ENCODE data around the gene RAPGEF4.

RAPGEF4 gene

GRCh38 chr2:172861656-172862476 lies 126.2 kb downstream of the RAPGEF4 start:
- DNase-seq (ENCODE audit: low read depth), result no peak

GRCh38 chr2:172863341-172863740 lies 127.7 kb downstream of the RAPGEF4 start:
- DNase-seq (ENCODE audit: low read depth), result no peak

DNA sequence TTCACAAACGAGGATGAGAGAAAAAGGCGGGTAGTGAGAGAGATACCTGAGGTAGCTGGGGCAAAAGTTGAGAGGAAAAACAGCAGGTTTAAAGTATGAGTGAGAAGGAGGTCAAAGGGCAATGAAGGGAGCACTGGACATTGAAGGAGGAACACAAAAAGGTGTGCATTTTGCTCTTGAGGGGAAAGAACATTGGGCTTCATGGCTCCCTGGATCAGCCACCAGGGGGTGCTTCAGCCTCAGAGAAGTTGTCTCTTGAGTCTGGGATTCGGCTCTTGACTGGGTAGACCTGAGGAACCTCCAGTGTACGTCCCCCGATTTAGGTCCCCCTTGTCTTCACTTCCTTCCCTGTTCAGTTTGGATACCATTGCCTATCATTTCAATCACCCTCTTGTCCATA lies 128.5 kb downstream of the RAPGEF4 start:
- peak; percentile 32 for DNase-seq (ENCODE audit: low read depth)

GRCh38 chr2:172865422-172865821 lies 129.8 kb downstream of the RAPGEF4 start:
- no peak for DNase-seq (ENCODE audit: low read depth)

GRCh38 chr2:172869861-172870260 lies 134.2 kb downstream of the RAPGEF4 start:
- no peak for DNase-seq (ENCODE audit: low read depth)

DNA sequence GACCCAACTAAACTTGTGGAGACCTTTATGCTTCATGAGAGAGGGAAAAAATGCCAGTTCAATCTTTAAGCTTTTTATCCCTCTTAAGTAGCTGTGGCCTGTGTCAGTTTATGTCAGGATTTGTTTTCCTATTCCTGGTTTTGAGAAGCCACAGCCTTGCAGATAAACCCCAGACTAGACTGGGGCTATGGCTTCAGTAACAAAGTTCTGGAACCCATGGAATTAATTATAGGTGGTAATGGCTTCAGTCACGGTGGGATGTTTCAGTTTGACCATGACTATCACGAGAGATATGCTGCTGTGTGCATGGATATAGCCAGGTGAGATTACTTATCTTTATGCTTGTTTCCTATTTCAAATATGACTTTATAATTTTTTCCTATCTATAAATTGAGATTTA lies 134.8 kb downstream of the RAPGEF4 start:
- DNase-seq (ENCODE audit: low read depth), result no peak

DNA sequence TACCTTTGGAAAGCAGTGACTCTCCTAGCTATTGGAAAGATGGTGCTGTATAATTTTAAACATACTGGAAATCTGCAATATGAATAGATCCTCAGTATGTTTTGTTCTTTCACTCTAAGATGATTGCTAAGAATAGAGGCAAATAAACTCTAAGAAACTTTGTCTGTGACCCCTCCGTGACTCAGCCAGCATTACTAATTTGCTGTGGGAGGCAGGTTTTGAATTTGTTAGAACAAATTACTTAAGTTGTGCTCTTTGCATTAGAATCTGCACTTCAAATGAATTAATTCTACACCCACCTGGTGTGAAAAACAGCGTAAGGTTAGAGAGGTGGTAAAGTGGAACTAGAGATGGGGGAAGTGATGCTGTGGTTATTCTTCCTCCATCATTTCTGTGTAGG lies 142.2 kb downstream of the RAPGEF4 start:
- no peak for DNase-seq (ENCODE audit: low read depth)

DNA sequence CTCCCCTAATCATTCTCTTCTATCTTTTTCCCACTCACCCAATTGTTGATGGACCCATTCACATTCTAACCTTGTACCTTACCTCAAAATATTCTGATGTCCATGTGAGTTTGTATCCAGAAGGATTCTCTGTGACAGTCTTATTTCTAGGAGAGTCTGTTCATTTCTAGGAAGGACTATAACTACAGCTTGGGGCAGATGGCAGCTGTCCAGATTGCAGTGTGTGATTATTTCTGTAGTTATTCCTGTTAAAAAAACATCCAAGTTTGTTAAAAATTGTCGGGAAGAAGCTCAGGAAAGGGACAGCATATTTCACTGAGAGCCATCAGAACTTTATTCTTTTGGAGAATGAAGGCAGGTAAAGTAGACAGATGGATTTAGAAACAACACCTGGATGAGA lies 142.6 kb downstream of the RAPGEF4 start:
- DNase-seq (ENCODE audit: low read depth), result no peak

DNA sequence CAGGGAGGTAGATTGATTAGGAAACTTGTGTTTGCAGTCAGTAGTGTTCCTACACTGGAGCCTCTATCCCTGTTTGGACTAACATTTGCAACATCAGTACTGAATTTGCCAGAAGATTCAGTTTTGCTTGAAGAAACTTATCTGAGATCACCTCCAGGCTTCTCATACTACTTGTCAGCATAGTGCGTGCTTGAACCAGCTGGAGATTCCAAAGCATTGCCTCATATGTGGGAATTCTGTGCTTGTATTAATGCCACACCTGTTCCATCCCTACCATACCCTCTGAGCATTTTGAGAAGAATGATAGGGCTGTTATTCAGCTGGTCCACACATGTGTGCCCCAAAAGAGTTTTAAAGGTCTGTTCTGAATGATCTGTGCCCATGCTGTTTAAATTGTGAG lies 148.7 kb downstream of the RAPGEF4 start:
- no peak for DNase-seq (ENCODE audit: low read depth)

- DNase-seq (ENCODE audit: low read depth), result no peak
These were observed 150.4 kb downstream of the RAPGEF4 start for GRCh38 chr2:172885996-172886395.

DNA sequence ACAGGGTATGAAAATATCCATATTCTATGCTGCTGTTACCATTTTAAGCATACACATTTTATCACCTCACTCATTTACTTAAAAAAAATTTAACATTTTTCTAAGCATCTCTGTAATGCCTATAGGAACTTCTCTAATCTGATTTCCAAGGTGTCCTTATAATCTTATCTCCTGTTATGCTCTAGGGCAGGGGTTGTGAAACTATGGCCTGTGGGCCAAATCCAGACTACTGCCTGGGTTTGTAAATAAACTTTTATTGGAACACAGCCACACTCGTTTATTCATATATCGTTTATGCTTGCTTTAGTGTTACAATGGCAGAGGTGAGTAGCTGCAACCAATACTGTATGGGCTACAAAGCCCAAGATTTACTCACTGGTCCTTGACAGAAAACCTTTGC lies 151.6 kb downstream of the RAPGEF4 start:
- no peak for DNase-seq (ENCODE audit: low read depth)

DNA sequence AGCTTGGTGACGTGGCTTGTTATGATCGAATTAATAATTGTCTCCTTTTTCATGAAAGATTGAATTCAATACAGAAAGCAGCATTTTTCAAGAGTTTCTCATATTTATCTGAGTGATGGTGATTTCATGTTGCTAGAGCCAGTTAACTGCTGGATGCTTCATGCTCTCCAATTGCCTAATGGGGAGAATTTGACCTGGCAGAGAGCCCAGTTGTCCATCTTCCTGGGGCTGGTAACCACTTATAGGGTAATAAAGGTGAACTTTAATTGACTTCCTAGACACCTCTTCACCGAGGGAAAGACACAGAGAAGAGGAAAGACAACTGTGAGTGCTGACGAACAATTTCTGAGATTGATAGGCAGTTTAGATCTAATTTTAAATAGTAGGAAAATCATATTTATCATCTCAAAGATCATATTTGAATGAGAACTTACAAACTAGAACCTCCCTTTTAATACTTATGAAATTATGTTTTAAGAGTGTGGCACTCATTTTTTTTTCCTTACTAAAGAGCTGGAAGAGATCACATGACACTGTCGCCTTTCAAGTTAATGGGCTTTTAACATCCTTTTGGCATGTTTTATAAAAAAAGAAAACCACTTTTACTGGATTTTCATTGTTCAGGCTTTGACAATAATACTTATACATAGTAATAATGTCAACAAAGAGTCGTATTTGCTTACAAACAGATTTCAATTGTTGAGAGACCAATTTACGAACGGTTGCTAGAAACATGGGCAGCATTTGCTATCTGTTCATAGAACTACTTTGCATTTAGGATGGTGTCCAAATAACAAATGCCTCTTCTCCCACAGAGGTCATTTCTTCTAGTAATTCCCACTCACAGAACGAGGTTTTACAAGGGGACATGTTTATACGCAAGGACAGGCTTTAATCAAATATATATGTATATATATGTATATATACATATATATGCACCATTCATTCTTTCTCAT lies 153.3 kb downstream of the RAPGEF4 start:
- DNase-seq (ENCODE audit: low read depth), result no peak

DNA sequence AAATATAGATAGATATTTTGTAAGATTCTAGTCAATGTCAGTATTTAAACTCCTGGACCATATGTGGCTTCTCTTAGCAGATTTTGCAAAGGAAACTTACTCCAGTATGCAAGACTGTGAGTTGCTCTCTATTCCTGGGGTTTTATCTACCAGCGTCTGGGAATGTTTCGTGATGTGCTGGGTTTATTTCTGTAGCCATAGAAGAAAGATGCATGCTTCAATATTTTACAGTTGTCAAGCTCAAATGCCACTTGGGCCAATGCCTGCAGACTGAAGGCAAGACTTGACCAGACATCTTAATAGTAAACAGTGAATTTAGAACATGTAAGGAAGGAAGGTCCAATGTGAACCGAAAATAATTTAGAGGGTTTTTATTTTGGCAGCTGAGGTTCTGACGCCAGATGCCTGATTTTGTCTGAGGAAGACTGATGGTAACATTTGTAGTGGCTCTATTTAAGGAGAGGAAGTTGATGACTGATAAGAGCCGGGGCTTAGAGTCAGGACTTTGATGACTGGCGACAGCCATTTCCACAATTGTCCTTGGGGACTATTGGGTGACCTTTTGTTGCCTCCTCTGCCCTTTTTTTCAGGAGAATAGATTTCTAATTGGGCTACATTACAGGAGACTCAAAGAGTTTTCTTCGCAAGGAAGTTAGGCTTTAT lies 154.3 kb downstream of the RAPGEF4 start:
- DNase-seq (ENCODE audit: low read depth), result no peak

- no peak for DNase-seq (ENCODE audit: low read depth)
These were observed 157.5 kb downstream of the RAPGEF4 start for GRCh38 chr2:172893111-172893510.

- no peak for DNase-seq (ENCODE audit: low read depth)
These were observed 158.0 kb downstream of the RAPGEF4 start for GRCh38 chr2:172893671-172894070.

DNA sequence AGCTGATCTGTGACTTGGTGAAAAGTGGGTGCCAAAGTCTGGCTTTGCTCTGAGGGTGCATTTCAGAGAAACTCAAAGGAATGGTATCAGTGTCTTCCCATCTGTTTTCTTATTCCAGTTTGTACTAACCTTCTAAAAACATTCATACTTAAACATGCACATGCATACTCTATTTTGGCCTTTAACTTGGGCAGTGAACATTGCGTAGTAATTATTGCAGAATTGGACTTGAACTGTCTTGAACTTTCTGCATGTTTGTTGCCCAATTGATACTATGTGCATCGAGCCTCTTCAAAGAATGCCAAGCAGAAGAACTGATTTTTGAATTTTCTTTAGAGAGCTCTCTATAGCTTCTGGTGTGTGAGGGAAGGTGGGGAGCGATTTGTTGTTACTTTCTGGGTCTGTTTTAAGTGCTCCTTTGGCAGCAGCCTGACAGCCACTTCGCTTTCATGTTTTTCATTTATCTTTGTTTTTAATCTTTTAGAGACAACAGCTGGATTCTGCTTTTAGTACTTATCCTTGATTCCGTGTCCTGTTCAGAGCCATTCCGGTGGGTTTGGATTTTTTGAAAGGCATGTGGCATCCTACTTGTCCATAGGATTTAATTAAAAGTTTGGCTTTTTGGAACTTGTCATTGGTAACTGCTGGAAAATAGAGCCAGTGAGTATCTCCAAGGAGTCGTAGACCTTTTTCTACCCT lies 159.2 kb downstream of the RAPGEF4 start:
- DNase-seq (ENCODE audit: low read depth), result no peak

DNA sequence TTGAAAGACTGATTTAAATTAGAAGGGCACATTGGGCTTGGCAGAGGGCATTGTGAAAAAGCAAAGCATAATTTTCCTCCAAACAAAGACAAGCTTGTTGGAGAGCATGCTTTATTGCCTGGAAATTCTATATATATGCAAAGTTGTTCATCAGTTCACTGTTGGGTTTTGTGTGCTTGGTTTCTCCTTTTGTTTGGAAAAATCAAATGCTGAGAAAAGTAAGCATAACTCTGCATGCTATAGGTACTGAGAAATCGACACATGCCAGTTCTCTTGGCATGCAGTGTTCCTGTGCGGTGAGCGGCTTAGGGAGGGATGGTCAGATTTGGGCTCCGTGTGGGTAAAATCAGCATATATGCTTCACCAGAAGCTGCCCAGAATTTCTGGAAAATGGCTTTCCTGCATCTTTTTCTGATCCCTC lies 161.0 kb downstream of the RAPGEF4 start:
- no peak for DNase-seq (ENCODE audit: low read depth)

DNA sequence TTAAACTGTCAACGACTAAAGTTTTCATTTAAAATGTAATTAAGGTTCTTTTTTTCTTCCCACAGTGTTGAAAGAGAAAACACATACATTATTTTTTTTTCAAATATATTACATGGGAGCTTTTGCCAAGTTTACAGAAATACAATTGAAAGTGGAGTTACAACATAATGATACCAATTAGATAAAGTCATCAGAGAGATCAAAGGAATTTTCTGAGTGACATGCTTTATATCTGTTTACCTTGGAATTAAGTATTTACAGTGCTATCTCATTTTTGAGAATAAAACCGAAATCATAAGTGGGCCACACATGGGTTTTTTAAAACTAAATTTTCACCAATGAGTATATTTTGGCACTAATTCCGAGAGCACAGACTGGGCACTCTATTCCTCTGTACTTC lies 165.2 kb downstream of the RAPGEF4 start:
- DNase-seq (ENCODE audit: low read depth), result no peak

- DNase-seq (ENCODE audit: low read depth), result no peak
These were observed 166.3 kb downstream of the RAPGEF4 start for GRCh38 chr2:172901913-172902312.

DNA sequence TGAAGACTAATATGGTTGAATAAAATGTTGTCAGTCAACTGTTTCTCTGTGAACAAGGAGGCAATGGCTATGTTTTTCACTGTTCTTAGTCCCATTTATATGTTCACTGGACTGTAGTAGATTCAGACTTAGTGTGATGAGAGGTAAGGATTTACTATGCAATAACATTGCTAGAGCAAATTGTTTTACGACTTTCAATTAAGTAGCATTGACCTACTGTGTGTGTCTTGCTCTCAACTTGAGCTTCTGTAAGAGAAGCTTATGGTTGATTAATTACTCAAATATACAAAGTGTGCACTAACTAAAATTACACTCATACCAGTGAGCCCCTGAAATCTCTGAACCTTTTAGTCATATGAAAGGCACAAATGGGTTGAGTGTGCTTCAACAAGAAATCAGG lies 168.6 kb downstream of the RAPGEF4 start:
- DNase-seq (ENCODE audit: low read depth), result no peak

DNA sequence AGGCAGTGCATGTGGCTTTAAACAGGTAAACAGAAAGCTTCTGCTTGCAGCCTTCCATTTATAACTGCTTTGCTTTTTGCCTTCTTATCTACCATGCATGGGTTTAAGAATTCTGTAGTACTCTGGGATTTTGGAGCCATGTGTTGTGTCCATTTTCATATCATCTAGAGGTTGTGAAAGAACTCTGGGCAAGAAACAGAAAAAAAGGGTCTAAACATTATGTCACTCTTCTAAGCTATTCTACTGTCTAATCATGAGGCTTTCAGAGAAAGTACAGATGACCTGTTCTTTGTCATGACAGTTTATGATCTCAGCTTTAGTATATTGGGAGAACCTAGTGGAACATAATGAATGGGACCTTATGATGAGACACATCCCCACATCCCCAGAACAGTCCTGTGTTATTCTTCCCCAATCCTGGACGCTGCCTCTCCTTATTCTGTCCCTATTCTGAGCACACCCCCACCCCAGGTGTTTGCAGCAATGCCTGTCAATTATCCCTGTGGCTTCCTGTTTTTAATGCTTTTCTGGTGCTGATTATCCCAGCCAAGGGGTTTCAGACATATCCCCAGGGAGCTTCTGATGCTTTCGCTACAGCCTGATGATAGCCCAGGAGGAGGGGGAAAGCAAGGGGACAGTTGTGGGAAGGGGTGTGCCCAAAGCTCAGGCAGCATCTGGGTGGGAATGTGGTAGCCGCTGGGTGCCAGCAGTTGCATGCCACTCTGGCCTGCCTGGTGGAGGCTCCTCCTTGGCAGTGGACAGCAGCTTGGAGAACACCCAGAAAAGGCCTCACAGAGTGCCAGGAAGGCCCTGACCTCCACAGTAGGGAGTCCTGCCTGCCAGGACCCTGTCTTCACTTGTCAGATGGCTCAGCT lies 170.5 kb downstream of the RAPGEF4 start:
- no peak for DNase-seq (ENCODE audit: low read depth)

Measured in CMK (cell line).